NCI-H1048 (cell line): Measurements from ENCODE around the gene CELSR1.

ENCODE experiments used
- DNase-seq: peaks from one replicate; lab custom pipeline; 2025; lab: John Stamatoyannopoulos, UW

CELSR1 gene

GRCh38 chr22:46551321-46551720 lies 13.9 kb upstream of the CELSR1 start:
- DNase-seq: no peak

GRCh38 chr22:46549971-46550641 lies 12.7 kb upstream of the CELSR1 start:
- no peak for DNase-seq

GRCh38 chr22:46549563-46549840 lies 12.1 kb upstream of the CELSR1 start:
- DNase-seq: no peak

- DNase-seq: no peak
These were observed 10.4 kb upstream of the CELSR1 start for GRCh38 chr22:46547883-46548244.

- DNase-seq: no peak
These were observed 9.9 kb upstream of the CELSR1 start for GRCh38 chr22:46547179-46547882.

GRCh38 chr22:46546466-46547178 lies 9.2 kb upstream of the CELSR1 start:
- DNase-seq: no peak

GRCh38 chr22:46545086-46545792 lies 7.8 kb upstream of the CELSR1 start:
- no peak for DNase-seq

GRCh38 chr22:46542011-46542985 lies 4.9 kb upstream of the CELSR1 start:
- DNase-seq: no peak

GRCh38 chr22:46541536-46541935 lies 4.1 kb upstream of the CELSR1 start:
- no peak for DNase-seq

GRCh38 chr22:46540874-46541273 lies 3.5 kb upstream of the CELSR1 start:
- no peak for DNase-seq

- no peak for DNase-seq
These were observed 1.7 kb upstream of the CELSR1 start for GRCh38 chr22:46539169-46539568.

- no peak for DNase-seq
These were observed 1.4 kb upstream of the CELSR1 start for GRCh38 chr22:46538814-46539160.

- DNase-seq: no peak
These were observed 760 bp upstream of the CELSR1 start for GRCh38 chr22:46537946-46538813.

GRCh38 chr22:46536537-46537224 lies 739 bp downstream of the CELSR1 start:
- no peak for DNase-seq

- no peak for DNase-seq
These were observed 1.4 kb downstream of the CELSR1 start for GRCh38 chr22:46535876-46536536.

- DNase-seq: no peak
These were observed 2.4 kb downstream of the CELSR1 start for GRCh38 chr22:46534901-46535630.

- no peak for DNase-seq
These were observed 3.1 kb downstream of the CELSR1 start for GRCh38 chr22:46534177-46534776.

GRCh38 chr22:46533070-46533833 lies 4.2 kb downstream of the CELSR1 start:
- DNase-seq: no peak
